GM19395 (cell line): ENCODE results near the gene PIK3R1.
A peak's percentile ranks its signal among the peaks of the same experiment; 100 is the strongest.

Experiments
- ATAC-seq: cut with Tn5 transposase; IDR thresholded peaks from one replicate; pipeline ENCODE4 v1.9.1; 2021; ENCODE audit warnings: mild to moderate bottlenecking, moderate library complexity; ENCODE audit not compliant: unreplicated experiment

PIK3R1 gene

DNA sequence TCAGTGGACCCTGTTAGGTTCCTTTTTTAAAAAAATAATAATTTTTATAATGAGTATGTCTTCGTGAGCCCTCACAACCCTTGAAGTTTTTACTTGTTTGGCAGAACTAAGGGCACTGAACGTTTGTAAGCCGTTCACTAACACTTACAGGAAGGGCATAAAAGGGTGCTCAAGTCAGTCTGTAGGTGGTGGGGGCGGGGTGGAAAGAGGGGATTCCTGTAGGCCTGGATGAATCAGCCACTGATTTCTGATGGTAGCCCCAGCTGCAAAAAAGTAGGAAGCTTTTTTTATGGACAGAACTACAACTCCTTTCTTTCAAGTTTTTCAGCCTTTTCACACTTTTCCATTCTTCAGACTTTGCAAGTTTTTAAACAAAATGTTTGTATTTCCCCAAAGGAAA is 35.8 kb downstream of the PIK3R1 start:
- ATAC-seq = no peak

DNA sequence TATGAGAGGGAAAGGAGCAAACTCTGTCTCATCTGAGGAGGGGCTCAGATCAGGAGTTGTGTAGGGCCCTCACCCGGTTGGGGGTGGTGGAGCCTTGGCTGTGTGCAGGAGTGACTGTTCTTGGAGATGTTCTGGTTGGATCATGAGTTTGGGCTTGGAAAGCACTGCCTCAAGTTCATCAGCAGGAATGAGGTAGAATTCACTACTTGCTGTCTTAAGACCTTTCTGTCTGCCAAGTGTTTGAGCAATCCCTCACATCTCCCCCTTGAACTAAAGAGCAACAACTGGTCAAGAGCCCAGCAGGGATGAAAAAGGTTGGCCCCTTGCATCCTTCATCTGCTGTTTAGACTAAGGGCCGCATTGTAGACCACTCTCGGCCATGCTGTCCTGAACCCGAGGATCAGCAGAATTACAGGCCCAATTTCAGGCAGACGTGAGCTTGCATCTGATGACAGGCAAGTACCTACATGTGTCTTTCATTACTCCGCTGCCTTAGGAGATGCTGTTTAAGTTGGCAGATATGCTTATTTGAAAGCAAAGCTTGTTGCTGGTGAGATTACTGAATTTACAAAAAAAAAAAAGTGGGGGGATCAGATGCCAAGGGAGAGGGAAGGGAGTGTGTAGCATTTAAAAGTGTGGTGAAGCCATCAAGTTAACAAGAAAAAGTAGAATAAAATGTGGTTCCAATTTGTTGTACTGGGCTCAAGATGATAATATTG is 36.4 kb downstream of the PIK3R1 start:
- no peak for ATAC-seq

DNA sequence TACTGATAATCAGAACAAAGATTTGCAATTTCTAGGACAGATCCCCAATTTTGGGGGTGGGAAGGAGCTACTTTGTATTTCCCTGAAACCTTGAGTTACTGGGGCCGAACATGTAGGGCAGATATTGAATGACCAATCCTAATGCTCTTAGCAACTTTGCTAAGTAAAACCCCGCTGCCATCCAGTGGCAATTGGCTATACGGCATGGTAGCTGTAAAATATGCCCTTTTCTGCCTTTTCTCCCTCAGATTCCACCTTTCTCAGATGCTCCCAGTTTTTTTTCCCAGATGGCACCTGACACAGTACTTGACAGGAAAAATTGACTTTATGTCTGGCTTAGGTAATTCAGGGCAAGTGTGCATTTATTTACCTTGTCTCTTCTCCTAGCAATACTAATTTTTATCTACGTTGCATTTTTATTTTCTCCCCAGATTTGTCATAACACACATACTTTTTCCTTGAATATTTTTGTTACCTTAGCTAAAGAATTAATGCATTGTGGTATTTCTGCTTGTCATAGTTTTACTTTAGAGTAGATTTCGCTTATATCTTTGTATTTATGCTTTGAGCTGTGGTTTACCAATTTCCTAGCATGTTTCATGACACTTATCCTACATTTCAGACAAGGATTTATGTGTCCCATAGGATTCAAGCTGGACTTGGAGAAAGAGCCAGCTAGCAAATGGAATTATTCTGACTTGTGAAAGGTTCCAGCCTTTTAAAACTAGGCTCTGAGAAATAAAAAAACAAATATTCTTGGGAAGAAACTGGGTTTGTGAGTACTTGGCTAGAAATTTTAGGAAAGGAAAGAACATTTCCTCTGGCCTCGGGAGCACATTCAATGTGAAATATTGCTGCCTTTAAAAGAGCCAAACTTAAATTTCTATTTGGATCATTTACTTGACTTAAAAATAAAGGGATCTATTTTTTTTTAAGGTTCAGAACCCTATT is 37.4 kb downstream of the PIK3R1 start:
- ATAC-seq = no peak

GRCh38 chr5:68253624-68254585 is 38.3 kb downstream of the PIK3R1 start:
- ATAC-seq = no peak

DNA sequence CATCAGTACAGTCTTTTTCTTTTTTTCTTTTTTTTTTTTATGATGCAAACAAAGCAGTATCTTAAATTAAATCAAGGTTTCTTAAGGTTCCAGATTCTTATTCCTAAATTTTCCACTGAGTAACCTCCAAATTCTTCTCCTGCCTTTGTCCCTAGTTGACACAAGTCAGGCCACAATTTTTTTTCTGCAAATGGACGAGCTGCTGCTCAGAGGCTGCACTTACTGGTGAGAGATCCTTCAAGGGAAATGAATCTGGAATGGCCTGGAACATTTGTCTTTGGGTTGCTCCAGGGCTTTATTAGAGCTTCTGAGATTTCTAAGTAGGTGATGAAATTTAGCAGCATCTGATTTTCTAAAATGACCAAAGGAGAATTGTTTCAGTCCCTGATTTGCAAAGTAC is 39.3 kb downstream of the PIK3R1 start:
- no peak for ATAC-seq

DNA sequence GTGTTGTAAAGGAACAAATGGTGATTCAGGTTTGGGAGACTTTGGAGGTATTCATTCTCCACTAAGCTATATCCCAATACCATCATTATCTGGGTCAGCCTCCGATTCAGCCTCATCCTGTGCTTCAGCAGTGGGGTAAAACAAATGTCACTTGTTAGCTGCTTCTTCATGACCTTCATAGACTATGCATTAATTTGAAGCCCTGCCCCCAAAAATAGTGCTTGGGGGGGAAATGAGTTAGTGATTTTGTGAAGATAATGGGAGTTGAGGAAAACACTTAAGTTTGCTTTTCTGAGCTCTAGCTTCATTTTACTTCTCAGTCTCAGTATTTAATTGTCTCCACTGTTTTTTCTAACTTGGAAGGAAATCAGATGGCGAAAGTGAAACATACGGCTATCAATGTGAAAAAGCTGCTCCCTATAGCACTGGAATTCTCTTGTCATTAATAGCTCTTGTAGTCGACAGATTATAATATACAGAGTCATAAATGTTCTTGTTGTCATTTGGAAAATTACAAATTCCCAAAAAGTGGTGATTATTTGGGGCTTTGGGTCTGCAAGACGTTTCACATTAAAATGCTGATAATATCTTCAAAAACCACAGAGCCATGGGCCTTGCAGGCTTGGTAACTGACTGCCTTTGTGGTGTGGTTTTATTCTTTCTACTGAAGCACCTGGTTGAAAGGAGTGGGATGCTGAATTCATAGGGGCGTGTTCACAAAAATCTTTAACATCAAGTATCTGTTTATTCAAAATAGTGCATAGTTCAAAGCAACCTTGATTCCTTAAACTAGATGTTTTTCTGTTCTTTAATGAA is 40.0 kb downstream of the PIK3R1 start:
- ATAC-seq = no peak

GRCh38 chr5:68257210-68257609 is 41.7 kb downstream of the PIK3R1 start:
- ATAC-seq = no peak

DNA sequence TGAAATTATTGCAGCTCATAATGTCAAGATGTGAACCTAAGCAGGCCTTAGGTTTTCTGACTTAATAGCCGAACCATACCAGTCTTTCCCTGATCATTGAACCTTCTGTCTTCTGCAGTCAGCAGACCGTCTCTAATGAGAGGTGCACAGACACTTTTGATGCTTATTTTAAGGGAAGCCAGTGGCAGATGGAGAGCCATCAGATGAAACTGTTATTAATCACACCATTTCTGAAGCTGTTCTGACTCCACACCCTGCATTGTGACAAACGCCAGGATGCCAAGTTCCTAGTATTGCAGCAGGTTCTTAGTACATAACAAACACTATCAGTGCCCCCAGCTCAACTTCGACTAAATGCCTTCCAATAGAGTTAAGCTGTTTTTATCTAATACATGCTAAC is 43.0 kb downstream of the PIK3R1 start:
- ATAC-seq = no peak

- no peak for ATAC-seq
These were observed 44.1 kb downstream of the PIK3R1 start for GRCh38 chr5:68259700-68260099.

- ATAC-seq = no peak
These were observed 44.9 kb downstream of the PIK3R1 start for GRCh38 chr5:68260467-68260866.

DNA sequence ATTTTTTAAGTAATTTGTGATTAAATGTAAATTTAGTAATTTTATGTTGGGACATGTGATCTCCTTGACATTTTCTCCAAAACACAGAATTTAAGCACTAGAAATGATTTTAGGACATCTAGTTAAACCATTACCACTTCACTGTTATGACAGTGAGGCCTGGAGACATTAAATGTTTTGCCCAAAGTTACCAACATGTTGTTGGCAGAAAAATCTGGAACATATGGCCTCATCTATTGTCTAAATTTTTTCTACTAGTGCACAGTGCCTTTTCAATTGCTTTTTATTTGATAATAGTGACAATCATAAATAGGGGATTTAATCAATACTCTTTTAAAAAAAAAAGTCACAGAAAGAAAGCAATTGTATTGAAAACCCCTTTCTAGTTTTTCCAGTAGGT is 45.6 kb downstream of the PIK3R1 start:
- no peak for ATAC-seq

DNA sequence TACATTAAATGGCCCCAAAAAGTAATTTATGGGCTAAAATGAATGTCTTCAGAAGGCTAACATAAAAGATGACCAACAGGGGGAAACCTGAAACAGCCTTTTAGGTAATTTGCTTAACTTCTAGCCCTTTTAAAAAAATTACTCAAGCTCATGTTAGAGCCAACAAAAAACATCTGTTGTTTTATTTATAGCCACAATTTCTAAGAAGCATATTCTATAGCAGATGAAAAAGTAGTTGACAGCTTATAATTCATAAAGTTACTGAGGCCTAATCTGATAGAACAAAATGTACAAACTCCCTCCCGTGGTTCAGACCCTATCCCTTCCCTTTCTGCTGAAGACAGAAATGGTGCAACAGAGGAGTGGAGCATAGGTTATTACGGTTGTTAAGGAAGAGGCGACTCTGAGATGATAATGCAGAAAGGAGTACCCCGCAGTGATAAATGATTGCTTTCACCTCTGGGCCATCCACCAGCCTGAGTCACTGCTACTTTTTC is 46.1 kb downstream of the PIK3R1 start:
- no peak for ATAC-seq

GRCh38 chr5:68264024-68264956 is 48.7 kb downstream of the PIK3R1 start:
- ATAC-seq = no peak

DNA sequence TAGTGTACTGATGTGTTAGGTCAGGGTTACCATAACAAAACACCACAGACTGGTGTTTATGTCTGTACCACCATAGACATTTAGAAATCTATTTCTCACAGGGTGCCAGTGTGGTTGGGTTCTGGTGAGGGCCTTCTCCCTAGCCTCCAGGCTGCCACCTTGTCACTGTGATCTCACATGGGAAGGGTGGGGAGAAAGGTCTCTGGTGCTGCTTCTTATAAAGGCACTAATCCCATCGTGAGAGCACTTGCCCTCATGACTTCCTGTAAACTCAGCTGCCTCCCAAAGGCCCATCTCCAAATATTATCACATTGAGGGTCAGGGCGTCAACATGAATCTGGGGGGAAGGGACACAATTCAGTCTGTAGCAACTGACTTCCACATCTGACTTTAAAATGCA is 49.8 kb downstream of the PIK3R1 start:
- no peak for ATAC-seq

- no peak for ATAC-seq
These were observed 50.4 kb downstream of the PIK3R1 start for GRCh38 chr5:68265822-68266395.

- ATAC-seq = no peak
These were observed 50.9 kb downstream of the PIK3R1 start for GRCh38 chr5:68266457-68266856.

DNA sequence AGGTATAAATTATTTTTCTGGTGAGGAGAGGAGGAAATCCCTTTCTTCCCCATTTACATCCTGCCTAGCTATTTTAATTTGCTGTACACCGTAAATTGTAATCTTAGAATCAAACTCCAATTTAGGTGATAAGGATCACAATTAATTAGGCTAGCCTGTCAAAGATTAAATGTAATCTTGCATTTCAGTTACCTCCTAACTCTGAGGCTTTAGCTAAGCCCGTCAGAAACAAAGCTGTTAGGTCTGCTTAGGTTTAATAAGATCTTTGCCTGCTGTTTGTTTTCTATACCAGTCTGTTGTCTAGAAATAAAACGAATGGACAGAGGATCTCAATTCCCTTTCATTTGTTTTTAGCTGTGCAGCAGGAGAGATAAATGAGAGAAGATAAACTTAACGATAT is 51.5 kb downstream of the PIK3R1 start:
- ATAC-seq = no peak

DNA sequence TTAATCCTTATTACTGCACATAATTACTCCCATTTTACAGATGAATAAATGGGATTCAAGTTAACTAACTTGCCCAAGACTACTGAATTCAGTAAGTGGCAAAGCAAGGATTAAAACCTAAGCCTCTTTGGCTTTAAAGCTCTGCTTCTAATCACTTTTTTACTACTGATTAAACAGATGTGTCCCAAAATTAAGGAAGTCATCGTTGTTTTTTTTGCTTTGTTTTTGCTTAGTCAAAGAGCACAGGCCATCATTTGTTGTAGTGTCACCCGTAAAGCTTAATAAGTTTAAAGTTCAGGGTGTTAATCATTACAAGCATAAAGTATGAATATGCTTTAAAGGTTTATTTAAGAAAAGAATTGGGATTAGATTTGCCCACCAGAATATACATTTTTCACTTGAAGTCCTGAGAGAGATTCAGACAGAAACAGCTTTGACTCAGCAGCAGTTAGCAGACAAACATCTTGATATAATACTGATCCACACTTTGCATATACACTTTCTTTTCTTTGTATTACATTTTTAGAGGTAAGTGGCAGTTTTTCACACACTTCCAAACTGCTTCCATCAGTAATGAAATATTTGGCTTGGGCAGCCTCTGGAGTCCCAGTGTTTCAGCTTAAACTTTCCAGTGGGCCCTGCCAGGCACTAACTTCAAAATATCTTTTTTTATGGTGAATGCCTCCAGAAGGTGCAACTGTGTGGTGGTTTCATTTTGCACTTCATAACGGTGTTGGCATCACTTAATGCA is 52.7 kb downstream of the PIK3R1 start:
- ATAC-seq = peak; percentile 49
